ENCODE measurements around the gene REPS2.
"Not testable (repeated sequence)": the region's sequence is repeated elsewhere in the genome, so short reads cannot be mapped to it uniquely, and the experiment has no call there.

The REPS2 gene

GRCh38 chrX:16946361-16946964 lies at the start of gene REPS2:
Gene REPS2, plus strand, starts transcription at chrX:16946658. Its CDS starts 204 bp downstream, at chrX:16946862.
- DNase-seq, result peak; percentile 17

GRCh38 chrX:16897445-16897844 lies 49.0 kb upstream of the REPS2 start:
- DNase-seq, result no peak

DNA sequence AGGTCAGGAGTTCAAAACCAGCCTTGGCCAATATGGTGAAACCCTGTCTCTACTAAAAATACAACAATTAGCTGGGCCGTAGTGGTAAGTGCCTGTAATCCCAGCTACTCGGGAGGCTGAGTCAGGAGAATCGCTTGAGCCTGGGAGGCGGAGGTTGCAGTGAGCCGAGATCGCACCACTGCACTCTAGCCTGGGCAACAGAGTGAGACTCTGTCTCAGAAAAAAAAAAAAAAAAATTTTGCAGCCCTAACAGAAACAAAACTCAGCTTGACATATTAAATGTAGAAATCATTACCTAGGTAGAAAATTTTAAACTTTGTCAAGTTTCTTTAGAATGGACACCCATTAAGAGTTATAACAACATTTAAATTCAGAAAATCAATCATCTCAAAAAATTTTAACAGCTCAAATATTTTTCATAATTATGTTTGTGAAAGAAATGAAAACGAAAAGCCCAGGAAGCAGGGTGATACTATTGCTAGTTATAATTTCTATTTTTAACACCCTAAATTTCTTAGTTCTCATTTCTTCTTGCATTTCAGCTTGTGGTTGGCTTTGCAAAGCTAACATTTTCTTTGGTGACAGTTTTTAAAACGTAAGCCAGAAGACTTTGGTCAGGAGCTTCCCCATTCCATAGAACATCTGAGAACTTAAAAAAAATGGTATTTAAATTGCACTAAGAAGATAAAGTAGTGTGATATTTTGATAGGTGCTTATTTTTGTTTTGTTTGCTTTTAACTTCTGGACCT lies 43.0 kb upstream of the REPS2 start:
- no peak for DNase-seq

DNA sequence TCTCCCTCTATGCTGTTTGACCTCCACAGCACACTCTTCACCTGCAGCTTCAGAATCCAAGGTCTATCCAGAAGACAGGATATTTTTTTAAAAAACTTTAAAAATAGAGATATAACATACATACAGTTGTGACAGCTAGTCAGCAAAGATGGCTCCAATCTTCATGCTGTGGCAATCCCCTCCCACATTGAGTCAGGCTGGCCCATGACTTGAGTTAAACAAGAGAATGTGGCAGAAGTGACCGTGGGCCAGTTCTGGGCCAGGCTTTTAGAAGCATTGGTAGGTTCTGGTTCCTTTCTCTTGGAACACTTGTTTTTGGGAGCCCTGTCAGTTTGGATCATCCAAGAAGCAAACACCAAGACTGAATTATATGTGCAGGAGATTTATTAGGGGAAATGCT lies 36.1 kb upstream of the REPS2 start:
- DNase-seq, result no peak

DNA sequence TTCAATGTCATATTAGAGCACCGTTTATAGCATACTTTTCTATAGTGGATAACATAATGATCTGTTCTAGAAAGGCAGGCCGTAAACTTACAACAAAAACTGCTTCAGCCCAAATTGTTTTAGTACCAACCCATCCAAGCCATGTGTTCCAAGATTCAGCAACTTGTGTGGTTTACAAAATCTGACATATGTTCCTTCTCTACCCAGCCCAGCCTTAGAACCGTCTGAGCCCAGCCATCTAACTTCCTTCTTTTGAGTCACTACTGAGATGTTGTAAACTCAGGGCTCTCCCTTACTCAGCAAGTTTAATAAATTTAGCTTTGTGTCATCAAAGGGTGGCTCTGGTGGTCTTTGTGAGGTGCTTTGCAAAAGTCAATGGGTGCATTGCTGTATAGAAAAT lies 32.4 kb upstream of the REPS2 start:
- DNase-seq, result no peak

DNA sequence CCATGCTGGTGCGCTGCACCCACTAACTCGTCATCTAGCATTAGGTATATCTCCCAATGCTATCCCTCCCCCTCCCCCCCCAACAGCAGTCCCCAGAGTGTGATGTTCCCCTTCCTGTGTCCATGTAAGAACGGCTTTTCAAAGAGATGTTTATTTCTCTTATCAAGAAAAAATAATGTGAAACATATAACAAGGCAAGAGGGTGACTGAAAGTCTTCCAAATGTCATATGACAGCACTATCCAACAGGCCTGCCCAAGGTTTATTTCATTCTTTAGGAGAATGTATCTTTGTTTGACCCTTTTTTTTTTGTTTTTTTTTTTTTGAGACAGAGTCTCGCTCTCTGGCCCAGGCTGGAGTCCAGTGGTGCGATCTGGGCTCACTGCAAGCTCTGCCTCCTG lies 29.9 kb upstream of the REPS2 start:
- DNase-seq, result no peak

DNA sequence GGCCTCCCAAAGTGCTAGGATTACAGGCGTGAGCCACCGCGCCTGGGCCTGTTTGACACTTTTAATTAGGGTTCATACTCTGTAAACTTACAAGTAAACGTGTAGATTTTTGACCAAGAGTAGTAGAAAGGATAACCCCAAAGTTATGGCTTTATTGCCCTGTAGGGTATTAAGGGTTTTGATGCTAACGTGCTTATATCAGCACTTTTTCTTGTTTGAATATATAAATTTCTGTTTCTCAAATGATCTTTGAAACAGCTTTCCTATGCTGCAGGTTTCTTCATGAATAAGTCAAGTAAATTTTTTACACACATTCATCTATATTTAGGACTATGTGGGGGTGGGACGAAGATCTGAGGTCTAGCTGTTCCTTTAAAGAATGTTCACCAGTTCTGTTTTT lies 29.3 kb upstream of the REPS2 start:
- no peak for DNase-seq

GRCh38 chrX:16918979-16919378 lies 27.5 kb upstream of the REPS2 start:
- no peak for DNase-seq

- no peak for DNase-seq
These were observed 26.4 kb upstream of the REPS2 start for GRCh38 chrX:16920075-16920474.

DNA sequence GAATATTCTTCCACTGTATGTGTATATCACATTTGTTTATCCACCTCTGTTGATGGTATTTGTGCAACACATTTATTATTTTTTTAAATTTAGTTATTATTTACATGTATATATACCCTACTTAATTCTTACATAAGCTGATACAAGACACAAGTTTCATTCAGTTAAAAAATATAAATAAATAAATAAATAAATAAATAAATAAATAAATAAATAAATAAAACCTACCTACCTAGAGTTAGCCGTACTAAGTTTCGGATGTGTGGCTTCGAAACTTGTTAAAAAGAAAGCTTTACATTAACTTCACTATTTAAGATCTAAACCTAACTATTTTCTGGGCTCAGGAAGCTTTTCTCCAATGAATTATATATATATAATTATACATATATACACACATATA lies 23.3 kb upstream of the REPS2 start:
- no peak for DNase-seq

DNA sequence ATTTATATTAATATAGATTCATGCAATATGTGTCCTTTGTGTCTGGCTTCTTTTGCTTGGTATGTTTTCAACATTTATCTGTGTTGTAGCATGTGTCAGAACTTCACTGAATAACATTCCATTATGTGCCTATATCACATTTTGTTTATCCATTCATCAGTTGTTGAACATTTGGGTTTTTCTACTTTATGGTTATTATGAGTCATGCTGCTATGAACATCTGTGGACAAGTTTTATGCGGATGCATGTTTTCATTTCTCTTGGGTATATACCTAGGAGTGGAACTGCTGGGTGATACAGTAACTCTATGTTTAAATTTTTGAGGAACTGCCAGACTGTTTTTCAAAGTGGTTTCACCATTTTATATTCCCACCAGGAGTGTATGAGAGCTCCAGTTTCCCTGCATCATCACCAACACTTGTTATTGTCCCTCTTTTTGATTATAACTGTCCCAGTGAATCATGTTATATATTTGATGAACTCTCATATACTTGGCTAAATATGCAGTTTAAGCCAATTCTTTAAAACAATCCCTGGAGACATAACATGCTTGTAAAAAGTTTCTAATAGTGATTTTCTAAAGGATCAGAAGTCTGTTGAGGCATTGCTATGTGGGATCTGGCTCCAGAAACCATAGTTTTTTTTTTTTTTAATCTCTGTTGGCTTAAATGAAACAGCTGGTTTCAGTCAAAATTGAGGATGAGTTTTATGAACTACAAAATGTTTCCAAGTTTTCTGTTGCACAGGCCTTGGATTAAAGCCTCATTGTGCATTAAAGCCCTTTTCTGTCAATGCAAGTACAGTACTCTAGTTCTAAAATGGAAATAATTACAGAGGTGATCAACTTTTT lies 21.6 kb upstream of the REPS2 start:
- no peak for DNase-seq

DNA sequence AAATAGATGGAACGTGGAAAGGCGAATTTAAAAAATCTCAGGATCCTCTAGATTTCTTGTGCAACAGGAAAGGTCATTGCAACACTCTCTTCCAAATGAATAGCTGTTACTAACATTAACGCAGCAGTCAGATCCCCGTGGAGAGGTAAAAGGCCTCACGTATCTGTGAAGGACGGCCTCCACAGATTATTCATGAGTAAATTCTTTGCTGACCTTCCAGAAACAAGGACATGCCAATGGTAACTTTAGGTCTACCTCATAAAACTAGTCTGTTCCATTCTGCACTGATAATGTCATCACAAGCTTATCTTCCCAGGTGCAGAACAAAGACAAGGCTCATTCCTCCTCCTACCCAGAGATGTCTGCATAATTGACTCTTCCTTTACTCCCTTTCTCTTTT lies 16.1 kb upstream of the REPS2 start:
- DNase-seq, result no peak

DNA sequence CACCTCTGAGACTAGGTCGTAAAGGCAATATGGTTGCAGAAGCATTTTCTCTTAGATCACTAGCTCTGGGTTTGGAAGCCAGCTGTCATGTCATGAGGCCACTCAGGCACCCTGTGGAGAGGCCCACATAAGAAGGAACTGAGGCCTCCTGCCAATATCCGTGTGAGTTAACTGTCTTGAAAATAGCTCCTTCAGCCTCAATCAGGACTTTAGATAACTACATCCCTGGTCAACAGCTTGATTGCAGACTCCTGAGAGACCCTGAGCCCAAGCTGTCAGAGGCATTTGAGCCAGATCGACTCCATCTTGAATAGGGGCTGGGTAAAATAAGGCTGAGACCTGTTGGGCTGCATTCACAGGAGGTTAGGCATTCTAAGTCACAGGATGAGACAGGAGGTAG lies 15.1 kb upstream of the REPS2 start:
- DNase-seq, result no peak

DNA sequence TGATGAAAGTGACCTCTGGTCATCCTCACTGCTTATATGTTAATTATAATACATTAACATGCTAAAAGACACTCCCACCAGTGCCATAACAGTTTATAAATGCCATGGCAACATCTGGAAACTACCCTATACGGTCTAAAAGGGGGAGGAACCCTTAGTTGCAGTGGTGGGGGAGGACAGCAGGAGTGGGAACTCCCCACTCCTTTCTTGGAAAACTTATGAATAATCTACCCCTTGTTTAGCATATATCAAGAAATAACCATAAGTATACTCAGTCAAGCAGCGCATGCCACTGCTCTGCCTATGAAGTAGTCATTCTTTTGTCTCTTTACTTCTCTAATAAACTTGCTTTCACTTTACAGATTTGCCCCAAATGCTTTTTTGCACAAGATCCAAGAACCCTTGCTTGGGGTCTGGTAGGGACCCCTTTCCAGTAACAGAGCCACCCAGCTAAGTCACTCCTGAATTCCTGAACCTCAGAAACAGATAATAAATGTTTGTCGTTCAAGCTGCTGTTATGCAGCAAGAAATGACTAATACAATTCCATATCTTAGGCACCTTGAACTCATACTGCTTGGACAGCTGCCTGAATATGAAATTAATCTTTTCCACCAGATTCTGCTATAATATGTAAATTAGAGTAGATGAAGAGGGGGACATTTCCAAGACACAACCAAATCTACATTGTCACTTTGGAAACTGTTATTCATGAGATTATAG lies 14.4 kb upstream of the REPS2 start:
- no peak for DNase-seq

- DNase-seq, result no peak
These were observed 12.3 kb upstream of the REPS2 start for GRCh38 chrX:16934185-16934584.

GRCh38 chrX:16946971-16947562 lies 609 bp downstream of the REPS2 start:
- no peak for DNase-seq

DNA sequence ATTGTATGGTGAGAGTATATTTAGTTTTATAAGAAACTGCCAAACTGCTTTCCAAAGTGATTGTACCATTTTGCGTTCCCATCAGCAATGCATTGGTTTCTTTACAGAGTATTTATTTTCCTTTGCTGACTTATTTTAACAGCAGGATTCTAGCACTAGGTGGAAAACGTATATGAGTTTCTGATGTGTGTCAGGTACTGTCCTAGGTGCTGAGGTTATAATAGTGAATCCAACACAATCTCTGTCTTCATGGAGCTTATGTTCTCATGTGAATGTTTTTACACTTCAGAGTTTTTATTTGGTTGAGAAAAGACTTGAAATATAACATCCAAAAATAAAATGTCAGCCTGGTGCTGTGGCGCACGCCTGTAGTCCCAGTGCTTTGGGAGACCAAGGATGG lies 4.0 kb downstream of the REPS2 start:
- DNase-seq, result no peak

DNA sequence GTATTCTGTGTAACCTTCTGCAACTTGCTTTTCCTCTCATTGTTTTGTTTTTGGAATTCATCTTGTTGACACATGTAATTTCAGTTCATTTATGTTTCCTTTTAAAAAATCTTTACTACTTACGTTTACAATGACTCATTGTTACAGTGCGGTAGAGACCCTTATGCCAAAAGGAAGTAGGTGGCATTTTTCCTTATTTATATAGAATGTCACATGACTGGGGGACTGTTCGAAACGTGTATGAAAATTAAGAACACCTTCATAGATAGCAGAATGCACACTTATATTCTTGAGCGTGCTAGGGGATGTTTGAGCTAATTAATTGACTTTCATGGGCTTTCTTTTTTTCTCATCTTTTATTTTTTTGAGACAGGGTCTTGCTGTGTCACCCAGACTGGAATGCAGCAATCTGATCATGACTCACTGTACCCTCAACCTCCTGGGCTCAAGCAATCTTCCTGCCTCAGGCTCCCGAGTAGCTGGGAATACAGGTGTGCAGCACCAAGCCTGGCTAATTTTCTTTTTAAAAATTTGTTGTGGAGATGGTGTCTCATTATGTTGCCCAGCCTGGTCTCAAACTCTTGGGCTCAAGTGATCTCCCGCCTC lies 7.3 kb downstream of the REPS2 start:
- DNase-seq, result no peak

GRCh38 chrX:16957751-16958150 lies 11.3 kb downstream of the REPS2 start:
- DNase-seq, result no peak

GRCh38 chrX:16958356-16958755 lies 11.9 kb downstream of the REPS2 start:
- DNase-seq, result no peak

GRCh38 chrX:16962661-16963060 lies 16.2 kb downstream of the REPS2 start:
- DNase-seq, result not testable (repeated sequence)

DNA sequence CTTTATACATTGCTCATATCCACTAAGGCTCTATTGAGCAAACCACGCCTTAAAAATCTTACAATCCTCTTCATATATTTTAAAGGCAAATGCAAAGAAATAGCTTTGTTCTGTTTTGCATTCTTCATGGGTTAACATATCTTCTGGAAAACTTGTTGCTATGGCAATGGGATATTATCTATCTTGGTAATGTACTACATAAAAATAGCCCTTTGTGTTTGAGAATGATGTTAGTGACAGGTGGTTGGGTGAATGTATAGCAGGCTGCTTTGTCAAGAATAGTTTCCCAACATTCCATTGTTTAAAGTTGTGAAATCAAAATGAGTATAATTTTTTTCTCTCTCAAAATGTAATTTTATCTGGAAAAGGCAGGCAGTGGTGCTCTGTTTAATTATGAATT lies 16.8 kb downstream of the REPS2 start:
- no peak for DNase-seq

Measured in GOT3 (cell line).